ENCODE measurements around the gene APOL3. TPM values are rescaled to one million over a fixed set of nuclear protein-coding genes. Genes with fewer than 3 reads are reported as not detected.

Gene APOL3
- total and polyA plus RNA-seq, 10 of the 15 experiments (the other 5 are each of a cell fraction or from before 2014, with no cell fraction given): 6.9 to 66.8 (median 48.5) TPM

DNA sequence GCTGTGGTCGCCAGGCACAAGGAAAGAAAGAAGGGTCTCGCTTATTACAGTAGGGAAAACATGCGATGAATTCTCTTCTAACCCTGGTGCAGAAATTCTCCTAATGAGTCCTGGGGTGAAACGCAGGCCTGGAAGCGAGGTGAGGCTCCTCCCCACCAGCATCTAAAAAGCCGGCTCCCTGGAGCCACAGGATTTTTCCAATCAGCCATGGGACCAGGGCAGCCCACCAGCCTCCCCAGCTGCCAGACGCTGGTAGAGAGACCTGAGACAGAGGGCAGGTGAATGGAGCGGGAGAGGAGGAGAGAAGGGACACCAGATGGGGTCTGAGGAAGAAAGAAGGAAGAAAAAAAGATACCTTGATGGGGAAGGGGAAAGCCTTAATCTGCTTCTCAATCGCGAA lies 28.6 kb downstream of the APOL3 start:
- 48% methylated on average over 10 of the region's 10 CpGs for WGBS (ENCODE audit: insufficient coverage, insufficient replicate concordance, low lambda C conversion rate, missing lambda C conversion rate)
- SMC1A ChIA-PET (ENCODE audit: uncharacterized antibody, unreplicated experiment): interaction anchor here (1.2 kb wide), 1 partner anchor 50 kb away, joined by 3 read pairs; no protein-coding TSS in a partner anchor
- no peak overlapping the region for H3K4me3 ChIP-seq
- CTCF ChIA-PET: interaction anchor here (1.2 to 1.3 kb wide), 3 partner anchors 11 to 47 kb away, joined by 3 to 5 read pairs (median 4); no protein-coding TSS in a partner anchor
- no peak overlapping the region for H3K9ac ChIP-seq (ENCODE audit: control insufficient read depth, insufficient read depth, low read length)
- H4K20me1 ChIP-seq (ENCODE audit: control insufficient read depth, insufficient read depth): no peaks in the 10 kb centered on the region
- H3K79me2 ChIP-seq (ENCODE audit: control insufficient read depth, insufficient read depth, low read length): no peaks in the 10 kb centered on the region
- no peak overlapping the region for H2AFZ ChIP-seq (ENCODE audit: control insufficient read depth, low read depth, low read length)
- H3K36me3 ChIP-seq (ENCODE audit: control insufficient read depth in 2 of 2, insufficient read depth in 2 of 2, low read length in 1 of 2): no peaks in the 10 kb centered on the region
- H3K27ac ChIP-seq (ENCODE audit: control insufficient read depth, insufficient read depth): no peak overlapping the region
- intact Hi-C loops (cut with micrococcal nuclease; ENCODE audit: unreplicated experiment) (no loop called here), in situ Hi-C loops (cut with MboI) (no loop called here)
- RAD21 ChIA-PET (ENCODE audit: unreplicated experiment): no interaction called here
- H3K27me3 ChIP-seq (replicated peaks in 1 of 2; ENCODE audit: control insufficient read depth in 2 of 2, insufficient read depth in 2 of 2, low read length in 1 of 2): peaks cover 0 to 5% of the 10 kb centered on the region in 2 experiments; a peak in 2 of 4 replicates
- ATAC-seq: no peak
- BruUV-seq (replicated peaks): no TSS peak
- H3K4me2 ChIP-seq (ENCODE audit: control insufficient read depth, insufficient read depth): no peak overlapping the region
- no peaks in the 10 kb centered on the region for H3K9me3 ChIP-seq (replicated peaks; ENCODE audit: control insufficient read depth, insufficient read depth, low read length)
- DNase-seq (ENCODE audit: low read depth, low spot score): no peak
- POLR2A ChIA-PET: no interaction called here
- H3K4me1 ChIP-seq (ENCODE audit: control insufficient read depth, insufficient read depth, low read length): no peaks in the 10 kb centered on the region
- FAIRE-seq: no peak
- no peak for TF ChIP-seq ZNF207 (IDR thresholded peaks at IDR 0.05; ENCODE audit: borderline replicate concordance)
- TF ChIP-seq, protein P1, sequence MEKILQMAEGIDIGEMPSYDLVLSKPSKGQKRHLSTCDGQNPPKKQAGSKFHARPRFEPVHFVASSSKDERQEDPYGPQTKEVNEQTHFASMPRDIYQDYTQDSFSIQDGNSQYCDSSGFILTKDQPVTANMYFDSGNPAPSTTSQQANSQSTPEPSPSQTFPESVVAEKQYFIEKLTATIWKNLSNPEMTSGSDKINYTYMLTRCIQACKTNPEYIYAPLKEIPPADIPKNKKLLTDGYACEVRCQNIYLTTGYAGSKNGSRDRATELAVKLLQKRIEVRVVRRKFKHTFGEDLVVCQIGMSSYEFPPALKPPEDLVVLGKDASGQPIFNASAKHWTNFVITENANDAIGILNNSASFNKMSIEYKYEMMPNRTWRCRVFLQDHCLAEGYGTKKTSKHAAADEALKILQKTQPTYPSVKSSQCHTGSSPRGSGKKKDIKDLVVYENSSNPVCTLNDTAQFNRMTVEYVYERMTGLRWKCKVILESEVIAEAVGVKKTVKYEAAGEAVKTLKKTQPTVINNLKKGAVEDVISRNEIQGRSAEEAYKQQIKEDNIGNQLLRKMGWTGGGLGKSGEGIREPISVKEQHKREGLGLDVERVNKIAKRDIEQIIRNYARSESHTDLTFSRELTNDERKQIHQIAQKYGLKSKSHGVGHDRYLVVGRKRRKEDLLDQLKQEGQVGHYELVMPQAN (conservative IDR thresholded peaks at IDR 0.05): no peak
- no peak for TF ChIP-seq IKZF1 (conservative IDR thresholded peaks at IDR 0.05)
- TF ChIP-seq, protein P2, sequence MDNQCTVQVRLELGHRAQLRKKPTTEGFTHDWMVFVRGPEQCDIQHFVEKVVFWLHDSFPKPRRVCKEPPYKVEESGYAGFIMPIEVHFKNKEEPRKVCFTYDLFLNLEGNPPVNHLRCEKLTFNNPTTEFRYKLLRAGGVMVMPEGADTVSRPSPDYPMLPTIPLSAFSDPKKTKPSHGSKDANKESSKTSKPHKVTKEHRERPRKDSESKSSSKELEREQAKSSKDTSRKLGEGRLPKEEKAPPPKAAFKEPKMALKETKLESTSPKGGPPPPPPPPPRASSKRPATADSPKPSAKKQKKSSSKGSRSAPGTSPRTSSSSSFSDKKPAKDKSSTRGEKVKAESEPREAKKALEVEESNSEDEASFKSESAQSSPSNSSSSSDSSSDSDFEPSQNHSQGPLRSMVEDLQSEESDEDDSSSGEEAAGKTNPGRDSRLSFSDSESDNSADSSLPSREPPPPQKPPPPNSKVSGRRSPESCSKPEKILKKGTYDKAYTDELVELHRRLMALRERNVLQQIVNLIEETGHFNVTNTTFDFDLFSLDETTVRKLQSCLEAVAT (IDR thresholded peaks at IDR 0.05): no peak
- no peak for TF ChIP-seq TARDBP (IDR thresholded peaks at IDR 0.05; ENCODE audit: borderline replicate concordance)
- TF ChIP-seq, protein P3, sequence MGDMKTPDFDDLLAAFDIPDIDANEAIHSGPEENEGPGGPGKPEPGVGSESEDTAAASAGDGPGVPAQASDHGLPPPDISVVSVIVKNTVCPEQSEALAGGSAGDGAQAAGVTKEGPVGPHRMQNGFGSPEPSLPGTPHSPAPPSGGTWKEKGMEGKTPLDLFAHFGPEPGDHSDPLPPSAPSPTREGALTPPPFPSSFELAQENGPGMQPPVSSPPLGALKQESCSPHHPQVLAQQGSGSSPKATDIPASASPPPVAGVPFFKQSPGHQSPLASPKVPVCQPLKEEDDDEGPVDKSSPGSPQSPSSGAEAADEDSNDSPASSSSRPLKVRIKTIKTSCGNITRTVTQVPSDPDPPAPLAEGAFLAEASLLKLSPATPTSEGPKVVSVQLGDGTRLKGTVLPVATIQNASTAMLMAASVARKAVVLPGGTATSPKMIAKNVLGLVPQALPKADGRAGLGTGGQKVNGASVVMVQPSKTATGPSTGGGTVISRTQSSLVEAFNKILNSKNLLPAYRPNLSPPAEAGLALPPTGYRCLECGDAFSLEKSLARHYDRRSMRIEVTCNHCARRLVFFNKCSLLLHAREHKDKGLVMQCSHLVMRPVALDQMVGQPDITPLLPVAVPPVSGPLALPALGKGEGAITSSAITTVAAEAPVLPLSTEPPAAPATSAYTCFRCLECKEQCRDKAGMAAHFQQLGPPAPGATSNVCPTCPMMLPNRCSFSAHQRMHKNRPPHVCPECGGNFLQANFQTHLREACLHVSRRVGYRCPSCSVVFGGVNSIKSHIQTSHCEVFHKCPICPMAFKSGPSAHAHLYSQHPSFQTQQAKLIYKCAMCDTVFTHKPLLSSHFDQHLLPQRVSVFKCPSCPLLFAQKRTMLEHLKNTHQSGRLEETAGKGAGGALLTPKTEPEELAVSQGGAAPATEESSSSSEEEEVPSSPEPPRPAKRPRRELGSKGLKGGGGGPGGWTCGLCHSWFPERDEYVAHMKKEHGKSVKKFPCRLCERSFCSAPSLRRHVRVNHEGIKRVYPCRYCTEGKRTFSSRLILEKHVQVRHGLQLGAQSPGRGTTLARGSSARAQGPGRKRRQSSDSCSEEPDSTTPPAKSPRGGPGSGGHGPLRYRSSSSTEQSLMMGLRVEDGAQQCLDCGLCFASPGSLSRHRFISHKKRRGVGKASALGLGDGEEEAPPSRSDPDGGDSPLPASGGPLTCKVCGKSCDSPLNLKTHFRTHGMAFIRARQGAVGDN (IDR thresholded peaks at IDR 0.05): no peak
- no peak for TF ChIP-seq HCFC1 (IDR thresholded peaks at IDR 0.05; ENCODE audit: low read length)
- TF ChIP-seq BHLHE40 (IDR thresholded peaks at IDR 0.05; ENCODE audit: borderline replicate concordance in 1 of 2, low read depth in 2 of 2, low read length in 1 of 2): no peak
- TF ChIP-seq FOS (IDR thresholded peaks at IDR 0.05; ENCODE audit: borderline replicate concordance, extremely low read depth, insufficient read length): no peak
- no peak for TF ChIP-seq SMC3 (IDR thresholded peaks at IDR 0.05; ENCODE audit: borderline replicate concordance, low read length)
- no peak for TF ChIP-seq FOXM1 (IDR thresholded peaks at IDR 0.05; ENCODE audit: low read depth, low read length)
- TF ChIP-seq, protein P4, sequence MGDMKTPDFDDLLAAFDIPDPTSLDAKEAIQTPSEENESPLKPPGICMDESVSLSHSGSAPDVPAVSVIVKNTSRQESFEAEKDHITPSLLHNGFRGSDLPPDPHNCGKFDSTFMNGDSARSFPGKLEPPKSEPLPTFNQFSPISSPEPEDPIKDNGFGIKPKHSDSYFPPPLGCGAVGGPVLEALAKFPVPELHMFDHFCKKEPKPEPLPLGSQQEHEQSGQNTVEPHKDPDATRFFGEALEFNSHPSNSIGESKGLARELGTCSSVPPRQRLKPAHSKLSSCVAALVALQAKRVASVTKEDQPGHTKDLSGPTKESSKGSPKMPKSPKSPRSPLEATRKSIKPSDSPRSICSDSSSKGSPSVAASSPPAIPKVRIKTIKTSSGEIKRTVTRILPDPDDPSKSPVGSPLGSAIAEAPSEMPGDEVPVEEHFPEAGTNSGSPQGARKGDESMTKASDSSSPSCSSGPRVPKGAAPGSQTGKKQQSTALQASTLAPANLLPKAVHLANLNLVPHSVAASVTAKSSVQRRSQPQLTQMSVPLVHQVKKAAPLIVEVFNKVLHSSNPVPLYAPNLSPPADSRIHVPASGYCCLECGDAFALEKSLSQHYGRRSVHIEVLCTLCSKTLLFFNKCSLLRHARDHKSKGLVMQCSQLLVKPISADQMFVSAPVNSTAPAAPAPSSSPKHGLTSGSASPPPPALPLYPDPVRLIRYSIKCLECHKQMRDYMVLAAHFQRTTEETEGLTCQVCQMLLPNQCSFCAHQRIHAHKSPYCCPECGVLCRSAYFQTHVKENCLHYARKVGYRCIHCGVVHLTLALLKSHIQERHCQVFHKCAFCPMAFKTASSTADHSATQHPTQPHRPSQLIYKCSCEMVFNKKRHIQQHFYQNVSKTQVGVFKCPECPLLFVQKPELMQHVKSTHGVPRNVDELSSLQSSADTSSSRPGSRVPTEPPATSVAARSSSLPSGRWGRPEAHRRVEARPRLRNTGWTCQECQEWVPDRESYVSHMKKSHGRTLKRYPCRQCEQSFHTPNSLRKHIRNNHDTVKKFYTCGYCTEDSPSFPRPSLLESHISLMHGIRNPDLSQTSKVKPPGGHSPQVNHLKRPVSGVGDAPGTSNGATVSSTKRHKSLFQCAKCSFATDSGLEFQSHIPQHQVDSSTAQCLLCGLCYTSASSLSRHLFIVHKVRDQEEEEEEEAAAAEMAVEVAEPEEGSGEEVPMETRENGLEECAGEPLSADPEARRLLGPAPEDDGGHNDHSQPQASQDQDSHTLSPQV (IDR thresholded peaks at IDR 0.05): no peak
